Measurements from ENCODE around the gene SRGAP1. TPM values are rescaled to one million over a fixed set of nuclear protein-coding genes. Genes with fewer than 3 reads are reported as not detected.

The SRGAP1 gene
- polyA plus RNA-seq (2013): 0.16 TPM

DNA sequence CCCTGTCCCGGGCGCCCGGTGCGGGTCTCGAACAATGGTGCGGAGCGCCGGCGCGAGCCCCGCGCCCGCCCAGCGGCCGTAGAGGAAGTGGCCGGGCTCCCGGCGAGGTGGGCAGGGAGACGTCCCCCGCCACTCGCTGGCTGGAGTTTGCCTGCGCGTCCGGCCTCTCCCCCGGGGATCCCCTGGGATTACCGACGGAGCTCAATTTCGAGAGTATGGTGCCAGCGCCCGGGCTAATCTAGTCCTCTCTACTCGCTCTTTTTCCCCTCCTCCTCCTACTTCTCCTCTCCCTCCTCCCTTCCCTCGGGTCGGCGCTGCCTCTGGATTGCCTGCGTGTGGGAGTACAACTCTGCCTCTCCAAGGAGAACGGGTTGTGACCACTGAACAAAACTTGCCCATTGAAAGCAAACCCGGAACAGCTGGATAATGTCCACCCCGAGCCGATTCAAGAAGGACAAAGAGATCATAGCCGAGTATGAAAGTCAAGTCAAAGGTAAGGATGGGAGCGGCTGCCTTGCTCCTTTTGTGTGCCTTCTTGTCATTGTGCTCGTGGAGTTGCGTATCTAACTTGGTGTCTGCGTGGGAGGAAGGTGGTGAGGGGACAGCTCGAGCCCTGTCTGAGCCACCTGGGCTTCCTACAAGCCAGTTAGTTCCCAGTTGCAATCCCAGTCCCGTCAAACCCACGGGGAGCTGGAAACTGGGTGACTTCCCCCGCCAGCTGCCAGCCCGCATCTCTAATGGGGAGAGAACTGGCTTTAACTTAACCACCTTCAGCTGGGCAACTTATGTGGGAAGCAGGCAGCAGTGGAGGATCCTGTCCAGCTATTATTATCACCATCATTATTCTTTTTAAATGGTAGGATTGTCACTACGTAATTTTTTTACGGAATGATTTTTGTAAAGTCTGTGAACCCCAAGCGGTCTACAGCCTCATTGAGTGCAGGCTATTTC lies at the start of gene SRGAP1:
SRGAP1 (plus strand) TSS at position 310 of the 951 bp plus-strand sequence; CDS start at position 427, 117 bp downstream.
- DNase-seq: peak in 2 of 3 donors; percentile 37 to 50
- 2% methylated on average over 39 of the region's 52 CpGs for WGBS (ENCODE audit: insufficient coverage)
- H3K9me3 ChIP-seq (ENCODE audit: control extremely low read depth in 1 of 5, control insufficient read depth in 4 of 5, insufficient read depth in 2 of 5, low read depth in 1 of 5, low read length in 4 of 5): no peaks in the 10 kb centered on the region
- peak within 1 kb of the TSS; percentile 72 to 94 (median 85) for H3K4me3 ChIP-seq (ENCODE audit: control insufficient read depth in 1 of 7, extremely low read depth in 1 of 7, insufficient read depth in 4 of 7, low read depth in 2 of 7, low read length in 6 of 7)
- no peak within 1 kb of the TSS for H3K27ac ChIP-seq (ENCODE audit: insufficient read depth in 1 of 2, low read depth in 1 of 2, low read length in 2 of 2, poor library complexity in 1 of 2, severe bottlenecking in 2 of 2)
- no peaks in the 10 kb centered on the region for H3K36me3 ChIP-seq (ENCODE audit: control insufficient read depth in 4 of 4, insufficient read depth in 4 of 4, low read length in 3 of 4)
- POLR2A ChIA-PET: interaction anchor here (0.6 kb wide), 2 partner anchors 17 to 376 kb away, joined by 3 read pairs; no protein-coding TSS in a partner anchor
- CTCF ChIA-PET: interaction anchor here (0.9 to 2.3 kb wide), 8 partner anchors 14 to 412 kb away, joined by 3 to 17 read pairs (median 3); partner anchors contain the start of gene KICS2
- H3K4me1 ChIP-seq (ENCODE audit: control extremely low read depth in 1 of 4, control insufficient read depth in 4 of 4, insufficient read depth in 4 of 4, low read length in 3 of 4): peaks cover 4 to 19% (median 12%) of the 10 kb centered on the region in 4 experiments
- H3K27me3 ChIP-seq (replicated peaks in 2 of 5; ENCODE audit: control insufficient read depth in 4 of 5, insufficient read depth in 5 of 5, low read length in 4 of 5): peaks cover 0 to 18% (median 7%) of the 10 kb centered on the region in 5 experiments

DNA sequence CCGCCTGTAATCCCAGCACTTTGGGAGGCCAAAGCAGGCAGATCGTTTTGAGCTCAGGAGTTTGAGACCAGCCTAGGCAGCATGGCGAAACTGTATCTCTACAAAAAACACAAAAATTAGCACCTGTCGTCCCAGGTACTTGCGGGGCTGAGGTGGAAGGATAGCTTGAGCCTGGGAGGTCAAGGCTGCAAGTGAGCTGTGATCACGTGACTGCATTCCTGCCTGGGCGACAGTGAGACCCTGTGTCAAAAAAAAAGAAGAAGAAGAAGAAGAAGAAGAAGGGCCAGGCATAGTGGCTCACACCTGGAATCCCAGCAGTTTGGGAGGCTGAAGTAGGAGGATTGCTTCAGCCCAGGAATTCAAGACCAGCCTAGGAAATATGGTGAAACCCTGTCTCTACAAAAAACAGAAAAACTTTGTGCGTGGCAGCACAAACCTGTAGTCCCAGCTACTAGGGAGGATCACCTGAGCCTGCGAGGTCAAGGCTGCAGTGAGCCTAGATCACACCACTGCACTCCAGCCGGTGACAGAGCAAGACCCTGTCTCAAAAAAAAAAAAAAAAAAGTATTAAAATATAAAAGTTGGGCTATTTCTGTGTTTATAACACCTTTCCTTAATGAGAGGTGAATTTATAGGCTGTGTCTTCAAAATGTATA lies 49.3 kb upstream of the SRGAP1 start:
- H3K27ac ChIP-seq (ENCODE audit: insufficient read depth in 1 of 2, low read depth in 1 of 2, low read length in 2 of 2, poor library complexity in 1 of 2, severe bottlenecking in 2 of 2): no peak overlapping the region
- no peak overlapping the region for H3K4me3 ChIP-seq (ENCODE audit: control insufficient read depth in 1 of 7, extremely low read depth in 1 of 7, insufficient read depth in 4 of 7, low read depth in 2 of 7, low read length in 6 of 7)
- H3K9me3 ChIP-seq (ENCODE audit: control extremely low read depth in 1 of 5, control insufficient read depth in 4 of 5, insufficient read depth in 2 of 5, low read depth in 1 of 5, low read length in 4 of 5): no peaks in the 10 kb centered on the region
- H3K27me3 ChIP-seq (replicated peaks in 2 of 5; ENCODE audit: control insufficient read depth in 4 of 5, insufficient read depth in 5 of 5, low read length in 4 of 5): no peaks in the 10 kb centered on the region
- peaks cover 0 to 22% (median 11%) of the 10 kb centered on the region in 4 experiments for H3K36me3 ChIP-seq (ENCODE audit: control insufficient read depth in 4 of 4, insufficient read depth in 4 of 4, low read length in 3 of 4)
- CTCF ChIA-PET: no interaction called here
- POLR2A ChIA-PET: no interaction called here
- 100% methylated on average over 7 of the region's 10 CpGs for WGBS (ENCODE audit: insufficient coverage)
- DNase-seq: no peak
- no peaks in the 10 kb centered on the region for H3K4me1 ChIP-seq (ENCODE audit: control extremely low read depth in 1 of 4, control insufficient read depth in 4 of 4, insufficient read depth in 4 of 4, low read length in 3 of 4)

DNA sequence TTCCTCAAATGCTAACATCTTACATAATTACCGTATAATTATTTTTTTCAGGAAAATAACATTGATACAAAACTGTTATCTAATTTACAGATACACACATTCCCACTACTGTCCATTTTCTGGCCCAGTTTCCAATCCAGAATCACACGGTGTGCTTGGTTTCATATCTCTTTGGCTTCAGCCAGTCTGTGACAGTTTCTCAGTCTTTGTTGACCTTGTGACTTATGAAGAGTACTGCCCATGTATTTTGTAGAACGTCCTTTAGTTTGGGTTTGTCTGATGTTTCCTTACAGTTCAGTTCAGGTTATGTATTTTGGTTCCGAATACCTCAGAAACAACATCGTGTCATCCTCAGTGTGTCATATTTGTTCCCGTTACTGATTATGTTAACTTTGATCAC lies 48.6 kb upstream of the SRGAP1 start:
- Histone ChIP-seq H3K4me1 (ENCODE audit: control extremely low read depth in 1 of 4, control insufficient read depth in 4 of 4, insufficient read depth in 4 of 4, low read length in 3 of 4) (no peaks in the 10 kb centered on the region), H3K4me3 (ENCODE audit: control insufficient read depth in 1 of 7, extremely low read depth in 1 of 7, insufficient read depth in 4 of 7, low read depth in 2 of 7, low read length in 6 of 7) (no peak overlapping the region), H3K36me3 (ENCODE audit: control insufficient read depth in 4 of 4, insufficient read depth in 4 of 4, low read length in 3 of 4) (peaks cover 0 to 15% (median 7%) of the 10 kb centered on the region in 4 experiments), H3K27ac (ENCODE audit: insufficient read depth in 1 of 2, low read depth in 1 of 2, low read length in 2 of 2, poor library complexity in 1 of 2, severe bottlenecking in 2 of 2) (no peak overlapping the region), H3K27me3 (replicated peaks in 2 of 5; ENCODE audit: control insufficient read depth in 4 of 5, insufficient read depth in 5 of 5, low read length in 4 of 5) (no peaks in the 10 kb centered on the region), H3K9me3 (ENCODE audit: control extremely low read depth in 1 of 5, control insufficient read depth in 4 of 5, insufficient read depth in 2 of 5, low read depth in 1 of 5, low read length in 4 of 5) (no peaks in the 10 kb centered on the region)
- CTCF ChIA-PET: no interaction called here
- no peak for DNase-seq
- POLR2A ChIA-PET: no interaction called here
- 98% methylated on average over 5 of the region's 6 CpGs for WGBS (ENCODE audit: insufficient coverage)

DNA sequence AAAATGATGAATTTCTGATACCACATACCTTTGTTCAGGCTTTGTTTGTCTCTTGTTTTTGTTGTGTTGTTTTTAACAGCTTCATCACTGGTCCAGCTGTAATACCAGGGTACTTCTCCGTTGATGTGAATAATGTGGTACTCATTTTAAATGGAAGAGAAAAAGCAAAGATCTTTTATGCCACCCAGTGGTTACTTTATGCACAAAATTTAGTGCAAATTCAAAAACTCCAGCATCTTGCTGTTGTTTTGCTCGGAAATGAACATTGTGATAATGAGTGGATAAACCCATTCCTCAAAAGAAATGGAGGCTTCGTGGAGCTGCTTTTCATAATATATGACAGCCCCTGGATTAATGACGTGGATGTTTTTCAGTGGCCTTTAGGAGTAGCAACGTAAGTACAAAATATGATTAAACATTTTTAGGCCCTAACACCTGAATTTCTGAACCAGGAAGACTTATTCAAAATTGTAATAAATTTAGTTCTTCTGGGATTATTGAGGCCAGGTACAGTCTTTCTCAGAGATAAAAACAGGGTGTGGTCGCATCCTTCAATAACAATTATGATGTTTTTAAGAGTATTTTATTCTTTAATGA lies 42.4 kb upstream of the SRGAP1 start:
- Histone ChIP-seq H3K4me3 (ENCODE audit: control insufficient read depth in 1 of 7, extremely low read depth in 1 of 7, insufficient read depth in 4 of 7, low read depth in 2 of 7, low read length in 6 of 7) (no peak overlapping the region), H3K4me1 (ENCODE audit: control extremely low read depth in 1 of 4, control insufficient read depth in 4 of 4, insufficient read depth in 4 of 4, low read length in 3 of 4) (no peaks in the 10 kb centered on the region), H3K9me3 (ENCODE audit: control extremely low read depth in 1 of 5, control insufficient read depth in 4 of 5, insufficient read depth in 2 of 5, low read depth in 1 of 5, low read length in 4 of 5) (no peaks in the 10 kb centered on the region), H3K27me3 (replicated peaks in 2 of 5; ENCODE audit: control insufficient read depth in 4 of 5, insufficient read depth in 5 of 5, low read length in 4 of 5) (no peaks in the 10 kb centered on the region), H3K36me3 (ENCODE audit: control insufficient read depth in 4 of 4, insufficient read depth in 4 of 4, low read length in 3 of 4) (peaks cover 7 to 17% (median 10%) of the 10 kb centered on the region in 4 experiments), H3K27ac (ENCODE audit: insufficient read depth in 1 of 2, low read depth in 1 of 2, low read length in 2 of 2, poor library complexity in 1 of 2, severe bottlenecking in 2 of 2) (no peak overlapping the region)
- ChIA-PET CTCF (interaction anchor here (0.7 to 4.7 kb wide), 14 partner anchors 9 to 714 kb away, joined by 3 to 36 read pairs (median 4); no protein-coding TSS in a partner anchor), POLR2A (interaction anchor here (0.5 kb wide), 1 partner anchor 435 kb away, joined by 3 read pairs; no protein-coding TSS in a partner anchor)
- peak; percentile 44 to 65 (median 56) for DNase-seq
- 50% methylated on average over 2 of the region's 6 CpGs for WGBS (ENCODE audit: insufficient coverage)

DNA sequence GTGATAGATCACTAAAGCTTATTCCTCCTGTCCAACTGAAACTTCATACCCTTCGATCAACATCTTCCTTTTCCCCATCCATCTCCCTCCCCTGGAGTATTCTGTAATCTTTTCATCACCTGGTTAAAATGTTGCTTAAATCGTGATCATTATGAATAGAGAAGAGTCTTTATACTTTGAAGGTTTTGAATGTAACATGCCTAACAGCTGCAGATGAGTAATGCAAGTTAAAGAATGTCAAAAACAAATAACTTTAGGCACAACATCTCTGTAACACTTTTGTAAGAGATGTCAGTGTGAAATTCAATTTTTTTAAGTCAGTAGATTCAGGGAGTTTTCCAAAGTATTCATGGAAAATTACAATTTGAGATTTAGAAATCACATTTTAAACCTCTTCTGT lies 39.8 kb upstream of the SRGAP1 start:
- Histone ChIP-seq H3K4me1 (ENCODE audit: control extremely low read depth in 1 of 4, control insufficient read depth in 4 of 4, insufficient read depth in 4 of 4, low read length in 3 of 4) (no peaks in the 10 kb centered on the region), H3K27ac (ENCODE audit: insufficient read depth in 1 of 2, low read depth in 1 of 2, low read length in 2 of 2, poor library complexity in 1 of 2, severe bottlenecking in 2 of 2) (no peak overlapping the region), H3K27me3 (replicated peaks in 2 of 5; ENCODE audit: control insufficient read depth in 4 of 5, insufficient read depth in 5 of 5, low read length in 4 of 5) (no peaks in the 10 kb centered on the region), H3K4me3 (ENCODE audit: control insufficient read depth in 1 of 7, extremely low read depth in 1 of 7, insufficient read depth in 4 of 7, low read depth in 2 of 7, low read length in 6 of 7) (no peak overlapping the region), H3K36me3 (ENCODE audit: control insufficient read depth in 4 of 4, insufficient read depth in 4 of 4, low read length in 3 of 4) (peaks cover 7 to 30% (median 21%) of the 10 kb centered on the region in 4 experiments), H3K9me3 (ENCODE audit: control extremely low read depth in 1 of 5, control insufficient read depth in 4 of 5, insufficient read depth in 2 of 5, low read depth in 1 of 5, low read length in 4 of 5) (no peaks in the 10 kb centered on the region)
- ChIA-PET CTCF (no interaction called here), POLR2A (no interaction called here)
- no CpG with 5 or more reads among the region's 2 CpGs for WGBS (ENCODE audit: insufficient coverage)
- no peak for DNase-seq

DNA sequence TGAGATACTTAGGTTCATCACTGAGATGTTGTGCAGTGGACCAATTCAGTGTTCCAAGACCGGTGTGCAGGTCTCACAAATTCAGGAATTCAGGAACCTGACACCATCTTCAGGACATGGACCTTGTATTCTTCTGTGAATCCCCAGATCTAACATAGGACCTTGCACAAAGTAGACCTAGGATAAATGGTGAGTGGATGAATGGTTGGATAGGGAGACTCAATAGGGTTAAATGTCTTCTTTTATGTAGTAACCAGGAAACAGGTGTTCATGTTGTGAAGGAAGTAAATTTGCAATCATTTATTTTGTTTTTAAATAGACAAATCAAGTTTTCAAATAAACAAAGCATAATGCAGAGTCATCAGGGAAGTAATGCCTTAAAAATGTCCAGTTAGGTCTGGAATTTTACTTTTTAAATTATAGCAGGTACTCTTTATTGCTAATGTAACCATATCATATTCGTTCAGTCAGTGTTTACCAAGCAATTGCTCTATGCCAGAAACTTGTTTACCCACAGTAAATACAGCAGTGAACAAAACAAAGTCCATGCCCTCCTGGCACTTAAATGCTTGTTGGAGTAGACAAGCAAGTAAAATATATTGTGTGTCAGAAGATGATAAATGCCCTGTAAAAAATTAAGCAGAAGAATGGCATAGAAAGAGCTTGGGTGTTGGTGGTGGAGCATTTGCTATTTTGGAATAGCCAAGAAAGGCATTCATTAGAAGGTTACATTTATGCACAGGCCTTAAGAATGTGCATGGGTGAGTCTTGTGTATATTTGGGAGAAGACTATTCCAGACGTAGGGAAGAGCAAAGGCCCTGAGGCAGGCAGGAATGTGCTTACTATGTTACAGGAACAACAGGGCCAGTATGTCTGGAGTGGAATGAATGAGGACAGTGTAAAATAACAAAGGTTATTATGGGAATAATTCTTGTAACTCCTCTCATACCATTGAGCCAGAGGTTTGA lies 38.5 kb upstream of the SRGAP1 start:
- H3K9me3 ChIP-seq (ENCODE audit: control extremely low read depth in 1 of 5, control insufficient read depth in 4 of 5, insufficient read depth in 2 of 5, low read depth in 1 of 5, low read length in 4 of 5): no peaks in the 10 kb centered on the region
- 100% methylated on average over 2 of the region's 3 CpGs for WGBS (ENCODE audit: insufficient coverage)
- H3K27ac ChIP-seq (ENCODE audit: insufficient read depth in 1 of 2, low read depth in 1 of 2, low read length in 2 of 2, poor library complexity in 1 of 2, severe bottlenecking in 2 of 2): no peak overlapping the region
- no peak for DNase-seq
- H3K4me3 ChIP-seq (ENCODE audit: control insufficient read depth in 1 of 7, extremely low read depth in 1 of 7, insufficient read depth in 4 of 7, low read depth in 2 of 7, low read length in 6 of 7): no peak overlapping the region
- H3K36me3 ChIP-seq (ENCODE audit: control insufficient read depth in 4 of 4, insufficient read depth in 4 of 4, low read length in 3 of 4): peaks cover 7 to 30% (median 22%) of the 10 kb centered on the region in 4 experiments
- POLR2A ChIA-PET: no interaction called here
- CTCF ChIA-PET: interaction anchor here (1.1 kb wide), 1 partner anchor 701 kb away, joined by 3 read pairs; no protein-coding TSS in a partner anchor
- no peaks in the 10 kb centered on the region for H3K4me1 ChIP-seq (ENCODE audit: control extremely low read depth in 1 of 4, control insufficient read depth in 4 of 4, insufficient read depth in 4 of 4, low read length in 3 of 4)
- H3K27me3 ChIP-seq (replicated peaks in 2 of 5; ENCODE audit: control insufficient read depth in 4 of 5, insufficient read depth in 5 of 5, low read length in 4 of 5): no peaks in the 10 kb centered on the region
